Adrenal gland (tissue), 12 donors: Measurements from ENCODE around the gene GTF3C5. TPM values are rescaled to one million over a fixed set of nuclear protein-coding genes. Genes with fewer than 3 reads are reported as not detected.
"Not testable (repeated sequence)": the region's sequence is repeated elsewhere in the genome, so short reads cannot be mapped to it uniquely, and the experiment has no call there.

Source experiments
- DNase-seq, 7 donors: peaks; one replicate each; pipeline ENCODE4 v3.0.0-alpha.2; 2019 to 2020
- H3K27ac ChIP-seq, 5 donors: fragments of 200-600 bp; sonication (generic) in 4 of 5; 1 replicate in 3 of 5; 2 replicates in 2 of 5; pipeline versions ENCODE4 v1.5.1 to v1.8.0; 2016 to 2020; ENCODE audit warnings: mild to moderate bottlenecking in 1 of 5
- H3K27me3 ChIP-seq: fragments of 200-600 bp; 2 replicates; pipeline ENCODE4 v1.8.0; 2021
- H3K36me3 ChIP-seq, 2 donors: fragments of 200-600 bp; replicated peaks in 1 of 2; 1 replicate in 1 of 2; 2 replicates in 1 of 2; pipeline versions ENCODE4 v1.5.1 to v1.8.0; 2018 to 2022
- H3K4me1 ChIP-seq, 2 donors: fragments of 200-600 bp; replicated peaks in 1 of 2; 1 replicate in 1 of 2; 2 replicates in 1 of 2; pipeline versions ENCODE4 v1.5.1 to v1.8.0; 2018 to 2021
- H3K4me3 ChIP-seq, 4 donors: fragments of 200-600 bp; sonication (generic) in 3 of 4; one replicate each; pipeline ENCODE4 v1.5.1; 2016 to 2018
- H3K9me3 ChIP-seq, 3 donors: fragments of 200-600 bp; sonication (generic) in 1 of 3; replicated peaks in 1 of 3; 1 replicate in 2 of 3; 2 replicates in 1 of 3; pipeline versions ENCODE4 v1.5.1 to v1.8.0; 2016 to 2021
- POLR2A ChIP-seq, 2 donors: fragments of 450-650 bp; IDR thresholded peaks; one replicate each; pipeline ENCODE4 v1.6.1; 2017; ENCODE audit warnings: antibody characterized with exemption in 2 of 2, mild to moderate bottlenecking in 2 of 2, moderate library complexity in 1 of 2
- WGBS, 4 donors: extraction: QIAGEN DNeasy Blood & Tissue Kit in 2 of 4; methylation state at CpG; one replicate each; pipeline versions ENCODE4 v1.1.5 to v1.1.7; 2013 to 2017; 5-methylcytosine and 5-hydroxymethylcytosine counted together
- intact Hi-C, 2 donors: fragments of 100-400 bp; cut with DNase I; formaldehyde crosslinking; loops; one replicate each; pipeline versions ENCODE4 v1.14.1 to v1.15.0; 2022 to 2023
- polyA plus RNA-seq, 3 donors: library from polyadenylated mRNA; stranded (reverse); fragments of 200-250 nt in 2 of 3; fragments of 350-450 nt in 1 of 3; fragmentation: Illumina TruSeq in 1 of 3; extraction: RNeasy Lipid Tissue Mini Kit (QIAGEN cat#74804) in 1 of 3; gene quantifications; one replicate each; pipeline ENCODE4 v1.2.3, GENCODE V29; 2013 to 2014
- total RNA-seq, 9 donors: library from RNA; depleted of rRNA in 4 of 9; stranded (reverse); fragments of >200 nt in 4 of 9; fragments of 120-200 nt in 1 of 9; fragmentation: NEBNext Ultra II Directional in 1 of 9; extraction: Animal tissue kit (Norgen Biotek cat#: 25700) in 1 of 9; gene quantifications; one replicate each; pipeline versions ENCODE4 v1.1.0 to v1.2.4, GENCODE V29; 2013 to 2023
- TF ChIP-seq, protein P1 (sequence below), 6 experiments: fragments of 450-650 bp in 4 of 6; fragments of 200-600 bp in 2 of 6; sonication (generic) in 1 of 6; IDR thresholded peaks; 1 replicate in 5 of 6; 2 replicates in 1 of 6; pipeline versions ENCODE4 v1.5.1 to v1.8.0; 2016 to 2021; ENCODE audit warnings: antibody characterized with exemption in 6 of 6, mild to moderate bottlenecking in 2 of 6, moderate library complexity in 1 of 6
- donor health status: healthy with polysubstance abuse.
- donor health status: Bipolar disorder and iron deficiency.
- donor health status: DM: yes; HTN: yes; CAD: no.
- donor health status: DM: no; HTN: no; CAD: no.
- donor health status: DM: no; HTN: no; CAD: no.
- donor health status: DM: yes; HTN: yes; CAD: no.

The GTF3C5 gene
- total and polyA plus RNA-seq, 12 donors, result 43.9 to 139 (median 61.5) TPM

DNA sequence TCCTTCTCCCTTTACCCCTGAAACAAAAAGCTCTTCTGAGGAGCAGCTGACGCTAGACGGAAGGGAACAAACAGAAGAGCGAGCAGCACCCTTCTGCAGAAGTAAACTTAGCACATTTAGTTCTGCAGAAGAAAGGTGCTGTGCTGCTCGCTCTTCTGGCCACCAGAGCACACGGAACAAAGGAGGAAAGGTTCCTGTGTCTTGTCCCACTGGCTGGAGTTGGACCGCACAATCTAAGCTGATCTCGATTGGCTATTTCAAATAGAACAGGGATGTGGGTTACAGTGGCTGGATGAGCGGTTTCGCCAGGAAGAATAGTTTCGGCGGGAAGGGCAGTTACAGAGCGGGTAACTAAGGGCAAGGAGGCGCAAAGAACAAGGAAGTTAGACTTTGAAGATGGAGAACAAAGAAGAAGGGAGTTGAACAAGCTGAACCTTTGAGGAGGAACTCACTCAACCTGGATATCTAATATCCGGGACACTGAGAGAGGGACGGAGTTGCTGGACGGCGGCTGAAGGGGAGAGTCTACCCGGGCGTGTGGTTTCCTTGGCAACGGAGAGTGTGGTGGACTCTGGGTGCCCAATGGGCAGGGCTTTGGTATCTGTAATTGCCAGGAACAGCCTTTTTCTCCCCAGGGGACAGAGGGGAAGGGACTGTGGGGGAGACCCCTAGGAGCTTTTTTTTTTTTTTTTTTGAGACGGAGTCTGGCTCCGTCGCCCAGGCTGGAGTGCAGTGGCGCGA lies 7.1 kb downstream of the GTF3C5 start:
- H3K27ac ChIP-seq, result no peak overlapping the region
- no peaks in the 10 kb centered on the region for H3K27me3 ChIP-seq
- no peak overlapping the region for H3K4me3 ChIP-seq
- TF ChIP-seq, protein P1, sequence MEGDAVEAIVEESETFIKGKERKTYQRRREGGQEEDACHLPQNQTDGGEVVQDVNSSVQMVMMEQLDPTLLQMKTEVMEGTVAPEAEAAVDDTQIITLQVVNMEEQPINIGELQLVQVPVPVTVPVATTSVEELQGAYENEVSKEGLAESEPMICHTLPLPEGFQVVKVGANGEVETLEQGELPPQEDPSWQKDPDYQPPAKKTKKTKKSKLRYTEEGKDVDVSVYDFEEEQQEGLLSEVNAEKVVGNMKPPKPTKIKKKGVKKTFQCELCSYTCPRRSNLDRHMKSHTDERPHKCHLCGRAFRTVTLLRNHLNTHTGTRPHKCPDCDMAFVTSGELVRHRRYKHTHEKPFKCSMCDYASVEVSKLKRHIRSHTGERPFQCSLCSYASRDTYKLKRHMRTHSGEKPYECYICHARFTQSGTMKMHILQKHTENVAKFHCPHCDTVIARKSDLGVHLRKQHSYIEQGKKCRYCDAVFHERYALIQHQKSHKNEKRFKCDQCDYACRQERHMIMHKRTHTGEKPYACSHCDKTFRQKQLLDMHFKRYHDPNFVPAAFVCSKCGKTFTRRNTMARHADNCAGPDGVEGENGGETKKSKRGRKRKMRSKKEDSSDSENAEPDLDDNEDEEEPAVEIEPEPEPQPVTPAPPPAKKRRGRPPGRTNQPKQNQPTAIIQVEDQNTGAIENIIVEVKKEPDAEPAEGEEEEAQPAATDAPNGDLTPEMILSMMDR (IDR thresholded peaks at IDR 0.05), result no peak
- no peak for TF ChIP-seq POLR2A (IDR thresholded peaks at IDR 0.05)
- H3K9me3 ChIP-seq, result no peaks in the 10 kb centered on the region
- intact Hi-C loops, result no loop called here
- WGBS, 4 donors, result 92 to 97% (median 93%) methylated on average over 20 to 25 of the region's 25 CpGs
- peaks cover 13 to 29% of the 10 kb centered on the region in 2 donors for H3K4me1 ChIP-seq
- DNase-seq, result no peak
- peaks cover 0 to 12% of the 10 kb centered on the region in 2 donors for H3K36me3 ChIP-seq

DNA sequence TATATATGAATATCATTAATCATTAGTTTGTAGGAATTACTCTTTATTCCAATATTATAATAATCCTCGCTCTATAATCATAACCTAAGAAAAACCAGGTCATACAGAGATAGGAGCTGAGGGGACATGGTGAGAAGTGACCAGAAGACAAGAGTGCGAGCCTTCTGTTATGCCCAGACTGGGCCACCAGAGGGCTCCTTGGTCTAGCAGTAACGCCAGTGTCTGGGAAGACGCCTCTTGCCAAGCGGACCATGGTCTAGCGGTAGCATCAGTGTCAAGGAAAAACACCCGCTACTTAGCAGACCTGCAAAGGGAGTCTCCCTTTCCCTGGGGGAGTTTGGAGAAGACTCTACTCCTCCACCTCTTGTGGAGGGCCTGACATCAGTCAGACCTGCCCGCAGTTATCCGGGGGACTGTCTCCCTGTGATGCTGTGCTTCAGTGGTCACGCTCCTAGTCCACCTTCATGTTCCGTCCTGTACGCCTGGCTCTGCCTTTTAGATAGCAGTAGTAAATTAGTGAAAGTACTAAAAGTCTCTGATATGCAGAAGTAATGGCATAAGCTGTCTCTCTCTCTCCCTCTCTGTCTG lies 10.2 kb downstream of the GTF3C5 start:
- peak; percentile 64 to 93 (median 82) for DNase-seq
- H3K4me3 ChIP-seq, H3K27me3 ChIP-seq, H3K9me3 ChIP-seq, H3K27ac ChIP-seq: not testable (repeated sequence)
- intact Hi-C loops, result loop anchor here (5.0 to 10.0 kb wide), 3 partner anchors 54 to 104 kb away; no protein-coding TSS in a partner anchor
- WGBS, 4 donors, result 69 to 77% (median 74%) methylated on average over 12 of the region's 12 CpGs
- Histone ChIP-seq H3K4me1 (peaks cover 9 to 11% of the 10 kb centered on the region in 2 donors), H3K36me3 (peaks cover 0 to 42% of the 10 kb centered on the region in 2 donors)
- TF ChIP-seq, protein P1 (IDR thresholded peaks at IDR 0.05), result peak; percentile 42 to 68 (median 58)

DNA sequence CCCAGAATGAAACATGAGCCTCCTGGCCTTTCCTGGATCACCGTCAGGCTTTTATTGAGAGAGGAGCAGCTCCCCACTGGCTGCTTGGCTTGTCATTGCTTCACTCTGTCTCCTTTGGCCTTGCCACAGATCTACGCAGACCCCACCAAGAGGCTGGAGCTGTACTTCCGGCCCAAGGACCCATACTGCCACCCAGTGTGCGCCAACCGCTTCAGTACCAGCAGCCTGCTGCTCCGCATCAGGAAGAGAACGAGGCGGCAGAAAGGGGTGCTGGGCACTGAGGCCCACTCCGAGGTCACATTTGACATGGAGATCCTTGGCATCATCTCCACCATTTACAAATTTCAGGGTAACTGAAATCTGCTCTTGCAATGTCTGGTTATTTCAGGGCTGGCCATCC lies 11.2 kb downstream of the GTF3C5 start:
- TF ChIP-seq POLR2A (IDR thresholded peaks at IDR 0.05), result no peak
- TF ChIP-seq, protein P1 (IDR thresholded peaks at IDR 0.05), result no peak
- intact Hi-C loops, result loop anchor here (5.0 to 10.0 kb wide), 3 partner anchors 53 to 103 kb away; no protein-coding TSS in a partner anchor
- no peak overlapping the region for H3K27ac ChIP-seq
- no peaks in the 10 kb centered on the region for H3K9me3 ChIP-seq
- no peak overlapping the region for H3K4me3 ChIP-seq
- no peaks in the 10 kb centered on the region for H3K27me3 ChIP-seq
- H3K4me1 ChIP-seq, result peaks cover 6 to 9% of the 10 kb centered on the region in 2 donors
- no peak for DNase-seq
- H3K36me3 ChIP-seq, result peaks cover 0 to 51% of the 10 kb centered on the region in 2 donors
- WGBS, 4 donors, result 92 to 96% (median 94%) methylated on average over 9 of the region's 9 CpGs

DNA sequence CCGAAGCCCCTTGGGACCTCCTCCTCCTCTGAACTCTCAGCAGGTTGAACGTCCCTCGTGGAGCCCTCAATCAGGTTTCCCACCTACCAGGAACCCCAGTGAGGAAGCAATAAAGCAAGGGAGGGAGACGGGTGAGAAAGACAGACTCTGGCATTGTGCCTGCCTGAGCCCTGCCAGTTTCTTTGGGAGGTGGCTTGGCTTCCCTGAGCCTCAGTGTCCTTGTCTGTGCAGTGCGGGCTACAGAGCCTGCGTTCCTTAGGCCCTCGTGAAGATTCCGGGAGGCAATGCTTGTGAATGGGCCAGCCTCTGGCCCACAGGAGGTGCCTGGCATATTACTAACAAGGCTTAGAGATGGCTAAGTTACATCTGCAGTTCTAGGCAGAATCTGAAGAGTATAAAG lies 11.9 kb downstream of the GTF3C5 start:
- DNase-seq, result peak; percentile 42 to 78 (median 48)
- peaks cover 6 to 9% of the 10 kb centered on the region in 2 donors for H3K4me1 ChIP-seq
- no peaks in the 10 kb centered on the region for H3K27me3 ChIP-seq
- no peaks in the 10 kb centered on the region for H3K9me3 ChIP-seq
- intact Hi-C loops, result loop anchor here (5.0 to 10.0 kb wide), 3 partner anchors 52 to 102 kb away; no protein-coding TSS in a partner anchor
- H3K27ac ChIP-seq, result no peak overlapping the region
- peaks cover 0 to 59% of the 10 kb centered on the region in 2 donors for H3K36me3 ChIP-seq
- no peak overlapping the region for H3K4me3 ChIP-seq
- 59 to 75% (median 62%) methylated on average over 8 of the region's 8 CpGs for WGBS, 4 donors
- TF ChIP-seq, protein P1 (IDR thresholded peaks at IDR 0.05), result no peak
- no peak for TF ChIP-seq POLR2A (IDR thresholded peaks at IDR 0.05)
